Panc1 (cell line): ENCODE results near the gene ST8SIA3.

Source experiments
- POLR2AphosphoS5 ChIP-seq: IDR thresholded peaks from 2 replicates; pipeline ENCODE4 v1.6.1; 2012; ENCODE audit warnings: mild to moderate bottlenecking, low read depth, low read length, moderate library complexity
- SIN3A ChIP-seq: IDR thresholded peaks from 2 replicates; pipeline ENCODE4 v1.6.1; 2012; ENCODE audit warnings: low read depth, mild to moderate bottlenecking, low read length, moderate library complexity, borderline replicate concordance; ENCODE audit not compliant: insufficient read depth

DNA sequence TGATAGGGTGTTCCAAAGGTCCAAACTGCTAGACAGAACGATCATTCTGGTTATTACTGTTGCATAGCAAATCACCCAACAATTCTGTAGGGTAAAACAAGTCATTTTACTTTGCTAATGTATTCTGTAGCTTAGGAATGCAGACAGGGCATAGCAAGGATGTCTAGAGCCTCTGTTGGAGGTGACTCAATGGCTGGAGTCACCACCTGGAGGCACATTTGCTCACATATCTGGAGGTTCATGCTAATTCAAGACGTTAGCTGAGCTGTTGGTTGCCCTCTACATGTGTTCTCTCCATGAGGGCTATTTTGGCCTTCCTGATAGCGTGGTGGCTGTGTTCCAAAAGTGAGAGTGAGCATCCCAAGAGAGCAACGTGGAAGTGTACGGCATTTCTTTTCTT, 22.5 kb upstream of the ST8SIA3 start:
- TF ChIP-seq POLR2AphosphoS5 (no peak), SIN3A (no peak)
